GM11168 (cell line): Measurements from ENCODE around the gene CDH4.

Source experiments
- in situ Hi-C: fragments of 300-500 bp; cut with MboI; formaldehyde crosslinking; loops from one replicate; pipeline ENCODE4 v1.12.0; 2022; ENCODE audit warnings: low sequenced_read_pairs; ENCODE audit not compliant: unreplicated experiment

Gene CDH4

DNA sequence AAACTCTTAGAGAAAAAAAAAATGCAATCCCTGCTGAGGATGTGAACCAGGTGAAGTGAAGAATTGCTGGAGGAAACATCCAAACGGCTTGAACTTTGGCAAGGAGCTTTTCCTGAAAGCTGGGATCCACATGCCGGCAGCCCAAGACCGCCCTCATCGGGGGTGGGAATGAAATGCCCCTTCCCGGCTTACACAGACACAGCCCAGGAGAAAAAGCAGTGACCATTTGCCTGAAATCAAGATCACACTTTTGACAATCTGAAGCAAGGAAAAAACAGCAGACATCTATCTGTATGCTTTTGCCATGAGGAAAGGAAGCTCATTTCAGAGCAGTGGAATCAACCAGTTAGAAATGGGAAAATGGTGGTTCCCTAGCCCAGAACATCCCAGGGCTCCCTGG lies 559.1 kb downstream of the CDH4 start:
- in situ Hi-C loops, result no loop called here

DNA sequence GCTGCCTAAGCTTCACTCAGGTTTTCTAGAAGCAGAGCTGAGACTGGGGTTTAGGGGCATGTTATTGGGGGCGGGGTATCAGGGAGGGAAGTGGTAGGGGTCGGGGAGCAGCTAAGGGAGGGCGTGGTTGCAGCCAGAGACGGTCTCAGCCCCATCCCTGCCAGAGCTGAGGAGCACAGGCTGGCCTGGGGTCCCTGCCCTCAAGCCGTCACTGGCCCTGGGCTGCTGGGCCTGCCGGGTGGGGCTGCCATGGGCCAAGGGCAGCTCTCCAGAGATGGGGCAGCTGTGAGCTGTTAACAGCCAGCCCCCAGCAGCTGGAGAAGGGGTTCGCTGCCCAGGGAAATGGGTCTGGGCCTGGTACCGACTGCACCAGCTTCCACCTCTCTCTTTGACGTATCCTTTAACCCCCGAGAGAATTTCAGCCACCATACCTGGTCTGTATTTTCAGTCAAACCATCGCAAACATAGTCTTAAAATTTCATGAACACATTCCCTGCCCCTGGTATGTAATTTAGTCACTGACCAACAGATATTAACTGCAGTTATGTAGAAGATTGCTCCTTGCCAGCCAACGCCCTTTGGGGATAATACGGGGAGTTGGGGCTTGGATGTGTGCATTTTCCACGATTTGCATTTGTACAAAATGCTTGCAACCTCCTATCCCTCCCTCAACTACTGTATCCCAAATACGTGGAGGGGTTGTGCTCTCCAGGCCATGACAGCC lies 560.2 kb downstream of the CDH4 start:
- in situ Hi-C loops, result no loop called here

DNA sequence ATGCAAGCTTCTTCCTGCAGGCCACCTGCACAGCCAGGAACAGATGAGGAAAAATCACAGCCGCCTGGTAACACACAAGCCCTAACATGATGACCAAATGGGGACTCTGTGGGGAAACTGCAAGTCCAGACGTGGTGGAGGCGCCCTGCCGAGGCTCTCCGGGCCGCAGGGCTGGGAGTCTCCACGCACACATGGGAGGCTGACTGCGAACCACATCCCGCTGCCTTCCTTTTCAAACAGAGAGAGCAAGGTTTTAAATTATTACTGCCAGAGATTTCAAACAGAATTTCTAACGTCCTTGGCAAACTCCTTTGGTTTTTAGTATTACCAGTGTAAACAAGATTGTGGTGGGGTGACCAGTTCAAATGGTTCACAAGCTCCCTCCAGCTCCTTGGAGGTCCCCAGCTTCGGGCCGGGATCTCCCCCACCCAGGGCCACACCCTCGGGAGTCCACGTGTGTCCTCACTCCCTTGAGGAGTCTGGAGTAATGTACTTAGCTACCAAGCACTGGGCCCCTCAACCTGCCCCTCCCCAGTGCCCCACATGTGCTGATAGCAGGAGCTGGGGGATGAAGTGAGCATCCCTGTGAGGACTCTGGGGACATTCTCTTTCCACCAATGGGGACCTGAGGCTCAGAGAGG lies 560.9 kb downstream of the CDH4 start:
- in situ Hi-C loops, result no loop called here

DNA sequence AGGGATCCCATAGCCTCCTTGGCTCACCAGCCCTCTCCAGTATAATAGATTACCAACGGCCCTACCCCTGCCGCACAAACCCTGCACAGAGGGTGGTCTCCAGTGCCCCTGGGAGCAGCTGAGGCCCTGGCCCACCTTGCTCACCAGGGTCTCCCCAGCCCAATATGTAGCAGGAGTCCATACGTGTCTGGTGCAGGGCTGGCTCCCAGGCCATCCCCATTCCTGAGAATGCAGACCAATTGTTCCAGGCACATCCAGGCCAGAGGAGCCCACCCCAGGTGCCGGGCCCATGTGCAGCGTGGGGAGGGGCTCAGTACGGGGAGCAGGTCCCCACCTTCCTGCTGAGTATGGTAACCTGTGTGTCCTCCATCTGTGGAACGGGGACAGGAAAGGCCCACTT lies 561.7 kb downstream of the CDH4 start:
- in situ Hi-C loops, result no loop called here

DNA sequence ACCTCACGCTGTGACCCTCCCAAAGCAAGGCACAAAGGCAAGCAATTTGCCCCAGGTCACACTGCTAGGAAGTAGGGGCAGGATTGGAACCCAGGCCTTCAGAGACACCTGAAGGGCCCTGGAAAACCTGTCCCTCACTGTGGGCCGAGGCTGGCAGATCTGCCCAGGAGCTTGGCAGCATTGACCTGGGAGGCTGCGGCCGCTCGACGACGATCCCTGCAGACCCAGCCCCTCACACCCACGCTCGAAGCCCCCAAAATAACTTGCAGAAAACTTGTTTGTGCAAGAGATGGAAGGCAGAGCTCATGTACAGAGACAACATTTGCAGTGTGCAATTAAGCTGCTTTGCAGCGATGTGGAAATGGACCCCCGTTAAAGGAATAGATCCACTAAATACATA lies 562.2 kb downstream of the CDH4 start:
- in situ Hi-C loops, result no loop called here

DNA sequence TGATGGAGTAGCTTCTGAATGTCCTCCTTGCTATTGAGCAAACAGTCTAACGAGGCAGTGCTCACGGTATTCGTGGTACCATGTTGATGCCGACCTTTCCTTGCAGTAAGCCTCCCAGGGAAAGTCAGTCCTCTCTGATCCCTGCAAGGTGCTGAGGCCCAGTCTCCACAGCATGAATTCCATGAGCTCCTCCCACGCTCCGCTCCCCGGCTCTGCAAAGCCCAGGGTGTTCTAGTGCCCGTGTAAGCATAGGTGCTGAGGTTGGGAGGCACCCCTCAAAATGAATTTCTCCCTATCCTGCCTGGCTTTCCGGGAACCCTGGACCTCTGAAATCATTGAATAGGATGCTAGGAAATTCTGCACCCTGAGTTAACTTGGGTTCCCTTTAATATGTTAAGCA lies 562.7 kb downstream of the CDH4 start:
- in situ Hi-C loops, result no loop called here

DNA sequence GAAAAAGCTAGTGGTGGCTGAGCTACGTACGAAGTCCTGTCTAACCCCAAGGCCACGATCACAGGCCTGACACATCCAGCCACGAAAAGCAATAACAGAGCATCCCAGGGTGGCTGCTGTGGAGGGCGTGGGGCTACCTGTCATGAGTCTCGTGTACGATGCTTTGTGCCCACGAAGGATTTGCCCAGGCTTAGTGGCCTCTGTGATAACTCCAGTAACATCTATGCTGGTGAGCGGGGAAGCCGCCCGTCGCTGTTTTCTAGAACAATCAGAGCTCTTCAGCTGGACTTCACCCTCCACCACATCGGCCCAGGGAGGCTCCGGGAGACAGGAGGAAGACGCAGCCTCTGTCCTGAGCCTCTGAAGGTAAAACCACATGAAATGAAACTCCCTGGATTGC lies 563.1 kb downstream of the CDH4 start:
- in situ Hi-C loops, result no loop called here

DNA sequence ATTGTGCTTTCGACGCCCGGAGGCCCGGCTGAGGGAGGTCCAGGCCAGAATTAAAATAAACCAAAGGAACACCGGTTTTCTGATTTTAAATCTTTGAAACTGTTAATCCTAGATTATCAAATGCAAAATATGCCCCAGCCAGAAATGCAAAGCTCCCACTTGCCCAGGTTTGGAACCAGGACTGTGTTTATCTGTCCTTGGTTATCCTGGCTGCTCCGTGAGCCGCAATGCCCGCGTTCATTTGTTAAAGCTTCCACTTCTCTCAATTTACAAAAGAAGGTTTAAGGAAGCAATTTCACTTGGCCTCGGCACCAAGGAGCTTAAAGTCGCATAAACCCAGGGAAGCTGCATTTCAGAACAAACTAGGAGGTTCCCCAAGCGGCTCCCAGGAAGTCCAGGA lies 563.6 kb downstream of the CDH4 start:
- in situ Hi-C loops, result no loop called here

DNA sequence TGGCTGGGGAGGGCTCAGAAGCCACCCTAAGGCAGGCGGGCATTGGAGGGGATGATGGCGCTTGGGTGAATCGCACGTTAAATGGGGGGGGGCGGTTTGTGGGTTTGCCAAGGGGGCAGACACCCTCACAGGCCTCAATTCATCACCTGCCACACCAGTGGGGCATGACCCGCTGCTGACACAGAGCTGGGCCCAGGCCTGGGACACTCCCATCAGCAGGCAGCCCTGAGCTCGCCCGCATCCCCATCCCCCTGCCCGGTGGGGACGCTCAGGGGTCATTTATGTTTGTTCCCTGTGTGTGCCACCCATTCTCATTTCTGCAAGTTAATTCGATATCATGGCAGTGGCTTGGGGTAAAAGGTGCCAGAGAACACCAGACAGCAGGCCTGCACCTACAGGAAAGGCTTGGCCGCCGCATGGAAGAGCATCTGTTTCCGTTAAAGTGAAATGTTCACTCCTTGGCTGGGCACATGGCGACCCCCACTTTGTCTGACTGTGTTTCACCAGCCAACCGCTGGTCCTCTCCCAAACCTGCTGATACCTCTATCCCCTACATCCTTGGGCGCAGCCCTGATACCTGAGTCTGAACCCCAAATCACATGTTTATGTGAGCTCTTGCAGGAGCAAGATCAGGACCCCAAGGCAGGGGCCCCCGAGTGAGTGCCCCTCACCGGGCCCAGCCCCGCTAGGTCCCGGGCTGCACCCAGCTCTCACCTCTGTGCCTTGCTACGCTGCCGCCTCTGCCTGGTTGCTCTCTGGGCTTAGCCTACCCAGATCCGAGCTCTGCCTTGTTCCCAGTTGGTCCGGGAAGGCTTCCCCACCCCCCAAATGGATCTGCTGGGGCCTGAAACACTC lies 564.8 kb downstream of the CDH4 start:
- in situ Hi-C loops, result no loop called here

DNA sequence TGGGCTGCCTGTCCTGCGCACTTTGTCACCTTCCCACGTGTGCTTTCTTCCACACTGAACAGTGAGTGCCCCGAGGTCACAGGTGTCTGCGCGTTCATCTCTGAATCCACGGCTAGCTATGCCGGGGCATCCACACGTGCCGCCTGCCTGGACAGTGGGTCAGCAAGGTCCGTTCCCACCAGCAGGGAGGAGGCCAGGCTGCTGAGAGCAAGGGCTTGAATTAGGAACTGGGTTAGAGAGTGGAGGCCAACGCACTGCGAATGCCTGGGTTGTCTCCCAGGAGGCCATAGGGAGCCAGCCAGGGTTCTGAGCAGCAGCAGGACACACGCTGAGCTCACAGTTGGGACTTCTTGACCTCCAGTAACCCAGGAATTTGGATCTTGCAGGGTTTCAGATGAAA lies 565.5 kb downstream of the CDH4 start:
- in situ Hi-C loops, result no loop called here

DNA sequence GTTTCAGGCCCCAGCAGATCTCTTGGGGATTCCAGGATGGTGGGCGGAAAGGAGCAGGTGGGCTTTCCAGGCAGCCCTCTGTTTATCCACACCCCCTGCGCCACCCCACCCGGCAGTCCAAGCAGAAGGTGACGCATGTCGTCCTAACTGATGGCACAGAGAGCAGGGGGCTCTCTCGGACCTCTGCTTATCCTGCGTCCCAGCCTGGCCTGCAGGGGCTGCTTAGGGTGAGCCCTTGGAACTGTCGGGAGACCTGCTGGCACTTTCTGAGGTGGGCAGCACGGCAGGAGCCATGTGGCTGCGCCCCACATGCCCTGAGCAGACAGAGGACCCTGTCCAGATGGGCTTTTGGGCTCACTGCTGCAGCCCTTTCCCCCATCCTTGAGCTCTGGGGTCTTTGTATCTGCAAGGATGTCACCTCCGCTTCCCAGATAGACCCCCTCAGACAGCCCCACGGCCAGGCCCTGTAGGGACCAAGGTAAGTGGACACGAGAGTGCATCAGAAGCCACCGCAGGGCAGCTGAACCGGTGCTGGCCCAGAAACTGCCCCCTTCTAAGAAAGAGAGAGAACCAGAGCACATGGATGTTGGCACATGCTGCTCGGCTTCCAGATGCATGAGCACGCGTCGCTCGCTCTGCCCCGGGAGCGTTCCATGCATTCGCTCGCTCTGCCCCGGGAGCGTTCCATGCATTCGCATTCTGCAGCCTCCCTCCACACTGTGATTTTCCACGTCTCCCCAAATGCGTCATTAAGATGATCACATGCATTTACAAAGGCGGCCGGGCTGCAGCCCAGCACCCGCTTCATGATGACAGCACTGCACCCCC lies 566.9 kb downstream of the CDH4 start:
- in situ Hi-C loops, result no loop called here

DNA sequence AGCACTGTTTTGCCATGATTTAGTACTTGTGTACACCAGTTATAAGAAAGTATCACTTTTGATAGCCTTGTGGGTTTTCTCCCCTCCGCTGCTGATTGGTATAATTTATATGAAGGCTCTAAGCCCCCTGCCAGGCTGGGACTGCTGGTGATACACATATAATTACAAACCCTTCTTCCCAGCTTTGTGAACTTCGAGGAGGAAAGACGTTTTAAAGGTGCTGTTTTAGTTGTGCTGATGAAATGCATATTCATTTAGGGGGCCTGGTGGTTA lies 567.4 kb downstream of the CDH4 start:
- in situ Hi-C loops, result no loop called here

DNA sequence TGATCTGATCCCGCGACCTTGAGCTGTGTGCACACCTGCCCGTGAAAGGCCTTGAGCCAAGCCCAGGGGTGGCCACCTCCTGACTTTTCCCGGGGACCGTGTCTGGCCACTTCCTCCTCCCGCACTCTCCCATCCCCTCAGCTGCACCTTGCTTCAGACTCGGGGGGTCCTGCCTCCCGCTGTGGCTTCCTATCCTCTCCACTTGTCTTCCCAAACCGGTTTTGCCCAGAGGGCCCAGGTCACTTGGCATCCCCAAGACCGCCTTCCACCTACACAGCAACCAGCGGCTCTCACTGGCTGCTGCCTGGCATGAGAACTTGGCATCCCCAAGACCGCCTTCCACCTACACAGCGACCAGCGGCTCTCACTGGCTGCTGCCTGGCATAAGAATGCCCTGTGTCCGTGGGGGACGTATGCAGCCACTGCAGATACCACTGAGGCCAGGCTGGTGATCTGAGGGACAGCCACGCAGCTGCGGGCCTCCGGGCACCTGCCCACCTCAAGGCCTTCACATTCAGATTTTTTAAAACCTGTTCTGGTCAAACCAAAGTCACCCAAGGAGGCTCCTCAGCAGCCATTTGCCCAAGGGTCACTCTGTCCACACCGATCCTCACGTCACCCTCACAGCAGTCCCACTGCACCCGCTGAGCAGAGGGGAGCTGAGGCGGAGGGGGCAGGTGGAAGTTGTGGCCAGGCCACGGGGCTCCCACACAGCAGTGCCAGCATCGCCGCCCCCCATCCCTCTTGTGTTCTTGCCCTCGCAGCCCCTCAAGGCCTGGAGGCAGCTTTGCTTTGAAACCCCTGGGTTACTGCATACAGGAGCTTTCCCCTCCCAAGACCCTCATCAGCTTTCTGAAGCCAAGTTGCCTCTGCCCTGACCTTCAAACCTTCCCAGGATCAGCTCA lies 568.1 kb downstream of the CDH4 start:
- in situ Hi-C loops, result no loop called here

DNA sequence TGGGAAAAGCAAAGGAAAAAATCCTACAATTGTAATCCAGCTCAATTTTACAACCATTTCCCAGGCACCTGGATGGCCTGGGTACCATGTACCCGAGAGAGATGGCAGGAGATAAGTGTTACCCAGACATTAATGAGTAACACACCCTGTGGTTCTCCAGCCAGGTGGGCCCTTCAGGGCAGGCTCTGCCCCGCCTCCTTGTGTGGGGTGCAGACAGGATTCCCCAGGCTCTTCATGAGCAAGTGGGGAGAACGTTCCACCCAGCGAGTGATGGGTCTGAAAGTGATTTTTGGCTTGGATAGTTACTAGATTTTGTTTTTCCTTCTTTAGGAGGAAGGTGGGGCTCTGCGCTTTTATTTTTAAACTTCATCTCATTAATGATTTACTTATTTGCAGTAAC lies 569.7 kb downstream of the CDH4 start:
- in situ Hi-C loops, result no loop called here

DNA sequence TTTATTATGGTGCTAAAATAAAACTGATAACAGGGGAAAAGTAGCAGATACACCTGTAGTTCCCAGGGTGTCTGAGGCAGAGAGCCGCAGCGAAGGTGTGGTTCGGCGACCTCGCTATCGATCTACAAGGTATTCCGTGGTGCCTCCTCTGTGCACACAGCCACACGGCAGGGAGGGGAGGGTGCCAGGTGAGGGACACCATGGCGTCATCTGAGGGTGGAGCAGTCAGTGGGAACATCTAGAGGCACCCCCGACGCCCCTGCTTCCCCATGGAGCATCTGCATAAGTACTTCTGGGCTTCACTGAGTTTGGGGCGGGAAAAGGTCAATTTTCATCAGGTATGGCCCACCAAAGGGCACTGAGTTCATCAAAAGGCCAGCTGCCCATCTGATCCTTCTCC lies 570.3 kb downstream of the CDH4 start:
- in situ Hi-C loops, result no loop called here

DNA sequence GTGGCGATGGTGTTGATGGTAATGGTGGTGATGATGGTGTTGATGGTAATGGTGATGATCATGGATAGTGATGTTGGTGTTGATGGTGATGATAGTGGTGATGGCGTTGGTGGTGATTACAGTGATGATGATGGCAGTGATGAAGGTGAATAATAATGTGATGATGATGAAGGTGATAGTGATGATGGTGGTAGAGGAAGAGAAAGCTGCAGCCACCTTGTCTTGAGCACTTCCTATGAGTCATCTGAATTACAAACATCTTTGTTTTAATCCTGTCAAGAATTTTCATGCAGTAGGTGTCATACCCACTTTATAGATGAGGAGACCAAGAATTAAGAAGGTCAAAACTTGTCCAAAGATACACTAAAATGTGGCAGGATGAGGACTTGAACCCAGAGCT lies 571.2 kb downstream of the CDH4 start:
- in situ Hi-C loops, result no loop called here

DNA sequence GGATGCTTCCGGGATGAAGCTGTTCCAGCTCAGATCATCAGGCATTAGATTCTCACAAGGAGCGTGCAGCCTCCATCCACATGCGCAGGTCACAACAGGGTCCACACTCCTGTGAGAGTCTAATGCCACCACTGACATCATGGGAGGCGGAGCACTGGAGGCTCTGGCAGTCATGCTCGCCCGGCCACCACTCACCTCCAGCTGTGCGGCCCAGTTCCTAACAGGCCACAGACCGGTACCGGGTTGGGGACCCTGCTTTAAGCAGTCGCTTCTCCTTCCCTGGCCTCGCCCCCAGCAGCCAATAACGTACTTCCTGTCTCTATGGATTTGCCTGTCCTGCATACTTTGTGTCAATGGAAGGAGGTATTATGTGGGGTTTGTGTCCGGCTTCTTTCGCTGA lies 576.8 kb downstream of the CDH4 start:
- in situ Hi-C loops, result no loop called here

DNA sequence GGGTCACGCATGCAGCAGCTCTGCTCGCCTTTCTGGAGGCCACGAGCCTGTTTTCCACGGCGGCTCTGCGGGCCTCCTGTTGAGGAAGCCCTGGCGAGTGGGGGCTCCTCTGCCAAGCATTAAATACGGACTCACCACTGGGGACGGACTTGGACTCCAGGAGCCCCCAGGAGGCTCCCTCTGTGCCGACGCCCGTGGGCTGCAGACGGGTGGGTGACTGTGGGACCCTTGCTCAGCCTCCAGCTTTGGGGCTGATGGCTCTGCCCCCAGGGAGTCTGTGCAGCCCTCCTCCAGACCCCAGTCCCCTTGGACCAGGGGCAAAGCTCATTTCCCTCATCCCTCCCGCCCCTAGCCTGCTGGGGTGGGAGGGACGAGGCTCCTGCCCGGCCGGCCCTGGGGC lies 577.5 kb downstream of the CDH4 start:
- in situ Hi-C loops, result no loop called here

DNA sequence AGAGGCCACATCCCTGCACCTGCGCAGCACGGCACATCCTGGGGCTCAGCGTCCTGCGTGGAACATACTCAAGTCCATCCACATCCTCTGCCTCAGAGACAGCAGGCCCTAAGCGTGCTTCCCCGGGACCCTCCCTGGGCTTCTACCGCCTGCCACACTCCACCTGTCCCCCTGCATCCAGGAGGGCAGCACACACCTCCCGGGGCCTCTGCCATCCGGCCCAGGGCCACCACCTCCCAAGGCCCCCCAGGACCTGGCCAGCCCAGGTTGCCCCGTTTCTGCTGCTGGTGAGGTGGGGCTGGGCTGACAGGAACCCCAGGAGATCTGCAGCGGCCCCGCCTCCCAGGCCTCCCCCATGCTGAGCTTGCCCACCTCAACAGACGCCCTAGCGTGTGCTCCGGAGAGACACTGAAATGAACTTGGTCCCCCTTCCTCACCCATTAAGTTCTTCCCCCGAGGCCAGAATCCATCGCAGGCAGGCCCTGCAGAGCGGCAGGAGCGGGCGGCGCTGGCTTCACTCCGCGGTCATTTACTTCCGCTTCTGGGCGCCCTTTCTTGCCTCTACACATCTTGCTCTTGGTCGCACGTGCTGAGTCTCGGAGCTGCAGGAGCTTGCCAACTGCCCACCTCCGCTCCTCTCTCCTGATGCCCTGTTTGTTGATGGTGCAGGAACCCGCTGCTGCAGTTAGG lies 578.3 kb downstream of the CDH4 start:
- in situ Hi-C loops, result no loop called here
